ENCODE results near the gene FAM180A. TPM values are rescaled to one million over a fixed set of nuclear protein-coding genes. Genes with fewer than 3 reads are reported as not detected.
A peak's percentile ranks its signal among the peaks of the same experiment; 100 is the strongest.

The FAM180A gene
- total and polyA plus RNA-seq, 9 of the 15 experiments (the other 6 are each of a cell fraction or from before 2014, with no cell fraction given), result not detected

GRCh38 chr7:135685306-135686084, 63.1 kb downstream of the FAM180A start:
- Histone ChIP-seq H3K79me2 (ENCODE audit: control insufficient read depth, insufficient read depth, low read length) (no peaks in the 10 kb centered on the region), H3K9me3 (replicated peaks; ENCODE audit: control insufficient read depth, insufficient read depth, low read depth, low read length) (no peaks in the 10 kb centered on the region), H3K27ac (ENCODE audit: extremely low read depth, low read depth, low read length) (no peak overlapping the region), H3K9me1 (ENCODE audit: control insufficient read depth, insufficient read depth, low read length) (no peaks in the 10 kb centered on the region), H2AFZ (ENCODE audit: low read depth, low read length) (no peak overlapping the region), H3K27me3 (ENCODE audit: control insufficient read depth in 2 of 2, insufficient read depth in 2 of 2, low read length in 2 of 2) (no peaks in the 10 kb centered on the region), H3K4me3 (no peak overlapping the region), H3K4me1 (replicated peaks in 1 of 2; ENCODE audit: control insufficient read depth in 2 of 2, insufficient read depth in 2 of 2, low read length in 2 of 2) (peaks cover 2 to 3% of the 10 kb centered on the region in 2 experiments; a peak in 3 of 5 replicates), H3K9ac (ENCODE audit: insufficient read depth in 1 of 2, low read depth in 2 of 2, low read length in 2 of 2) (peak overlapping the region in 1 of 2 experiments; percentile 10; a peak in 1 of 4 replicates), H3K4me2 (ENCODE audit: insufficient read depth, low read length) (no peak overlapping the region), H3K36me3 (ENCODE audit: control insufficient read depth, insufficient read depth, low read length) (no peaks in the 10 kb centered on the region), H4K20me1 (replicated peaks; ENCODE audit: control insufficient read depth, insufficient read depth, low read length) (peaks cover 15% of the 10 kb centered on the region; the same call in 1 of the 2 replicates)
- POLR2A ChIA-PET, result interaction anchor here (0.7 to 1.3 kb wide), 7 partner anchors 12 to 1050 kb away, joined by 3 to 5 read pairs (median 4); partner anchors contain the start of gene STMP1
- no TSS peak for BruUV-seq (replicated peaks)
- no peak for FAIRE-seq
- in situ Hi-C loops (cut with MboI) (no loop called here), intact Hi-C loops (cut with micrococcal nuclease) (no loop called here)
- WGBS (ENCODE audit: insufficient coverage, low coverage, missing lambda C conversion rate), result 29% methylated on average over 9 of the region's 9 CpGs
- TF ChIP-seq CEBPB (tag; IDR thresholded peaks at IDR 0.05) (peak; percentile 88), POLR3A (IDR thresholded peaks at IDR 0.05; ENCODE audit: borderline replicate concordance, extremely low read depth, insufficient read depth, insufficient read length) (no peak), CEBPG (CRISPR knock-in tag; IDR thresholded peaks at IDR 0.05) (no peak), CEBPG (tag; conservative IDR thresholded peaks at IDR 0.05 in 1 of 2, IDR thresholded peaks at IDR 0.05 in 1 of 2) (peak; percentile 66 to 84), REST (IDR thresholded peaks at IDR 0.05; ENCODE audit: borderline replicate concordance) (no peak), REST (CRISPR knock-in tag; IDR thresholded peaks at IDR 0.05; ENCODE audit: low read depth) (no peak)
- ATAC-seq, result no peak
- no peak for DNase-seq (ENCODE audit: extremely low read depth in 1 of 4, low spot score in 3 of 4)
- CTCF ChIA-PET (ENCODE audit: low intra/inter-chr PET ratio), result no interaction called here

All from K562 (cell line).